Prostate gland (tissue), 2 donors: ENCODE data around the gene RACK1.
"Not testable (repeated sequence)": the region's sequence is repeated elsewhere in the genome, so short reads cannot be mapped to it uniquely, and the experiment has no call there.

ENCODE experiments used
- CTCF ChIP-seq, 4 experiments: fragments of 200-600 bp in 2 of 4; fragments of 450-650 bp in 2 of 4; sonication (generic) in 2 of 4; IDR thresholded peaks; 1 replicate in 3 of 4; 2 replicates in 1 of 4; pipeline ENCODE4 v1.5.1; 2016 to 2019; ENCODE audit warnings: antibody characterized with exemption in 4 of 4, mild to moderate bottlenecking in 2 of 4, moderate library complexity in 2 of 4
- POLR2AphosphoS5 ChIP-seq: sonication (generic); formaldehyde crosslinking; IDR thresholded peaks from one replicate; pipeline ENCODE4 v1.6.1; 2017; ENCODE audit warnings: antibody characterized with exemption

GRCh38 chr5:181214249-181214648 lies 29.5 kb downstream of the RACK1 start:
- not testable (repeated sequence) for TF ChIP-seq CTCF (IDR thresholded peaks at IDR 0.05); POLR2AphosphoS5
